GM21390 (cell line): ENCODE measurements around the gene TM4SF20.
"Not testable (repeated sequence)": the region's sequence is repeated elsewhere in the genome, so short reads cannot be mapped to it uniquely, and the experiment has no call there.

Experiments
- ATAC-seq: cut with Tn5 transposase; IDR thresholded peaks from one replicate; pipeline ENCODE4 v1.9.1; 2021; ENCODE audit not compliant: unreplicated experiment

The TM4SF20 gene

DNA sequence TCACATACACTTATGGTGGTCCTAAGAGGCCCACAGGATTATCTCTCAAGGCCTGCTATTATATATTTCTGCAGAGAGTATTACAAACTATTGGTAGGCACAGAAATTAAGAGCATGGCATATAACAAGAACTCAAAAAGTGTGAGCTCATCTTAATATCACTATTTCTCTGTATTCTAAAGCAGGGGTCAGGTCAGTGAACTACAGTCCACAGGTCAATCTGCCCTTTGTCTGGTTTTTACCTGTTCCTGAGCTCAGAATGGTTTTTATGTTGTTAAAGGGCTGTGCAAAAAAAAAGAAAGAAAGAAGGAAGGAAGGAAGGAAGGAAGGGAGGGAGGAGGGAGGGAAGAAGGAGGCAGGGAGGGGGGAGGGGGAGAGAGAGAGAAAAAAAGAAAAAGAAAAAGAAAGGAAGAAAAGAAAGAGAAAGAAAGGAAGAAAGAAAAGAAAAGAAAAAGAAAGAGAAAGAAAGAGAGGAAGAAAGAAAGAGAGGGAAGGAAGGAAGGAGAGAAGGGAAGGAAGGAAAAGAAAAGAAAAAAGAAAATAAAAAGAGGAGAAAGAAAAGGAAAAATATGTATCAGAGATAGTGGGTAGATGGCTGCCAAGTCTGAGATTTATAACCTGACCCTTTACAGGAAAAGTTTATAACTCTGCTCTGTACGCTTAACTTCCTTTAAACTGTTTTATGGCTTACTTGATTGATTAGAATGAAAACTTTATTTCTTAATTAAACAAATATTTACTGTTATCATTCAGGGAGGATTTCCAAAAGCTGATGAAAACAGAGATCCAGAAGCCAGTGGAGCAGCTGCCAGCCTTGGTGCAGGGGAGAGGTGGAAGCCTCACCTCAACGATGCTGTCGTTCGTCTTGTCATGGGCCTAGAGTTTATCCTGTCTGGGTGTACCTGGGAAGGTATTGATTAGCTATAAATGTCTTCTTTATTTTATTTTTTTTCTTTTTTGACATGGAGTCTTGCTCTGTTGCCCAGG lies 19.9 kb upstream of the TM4SF20 start:
- no peak for ATAC-seq

DNA sequence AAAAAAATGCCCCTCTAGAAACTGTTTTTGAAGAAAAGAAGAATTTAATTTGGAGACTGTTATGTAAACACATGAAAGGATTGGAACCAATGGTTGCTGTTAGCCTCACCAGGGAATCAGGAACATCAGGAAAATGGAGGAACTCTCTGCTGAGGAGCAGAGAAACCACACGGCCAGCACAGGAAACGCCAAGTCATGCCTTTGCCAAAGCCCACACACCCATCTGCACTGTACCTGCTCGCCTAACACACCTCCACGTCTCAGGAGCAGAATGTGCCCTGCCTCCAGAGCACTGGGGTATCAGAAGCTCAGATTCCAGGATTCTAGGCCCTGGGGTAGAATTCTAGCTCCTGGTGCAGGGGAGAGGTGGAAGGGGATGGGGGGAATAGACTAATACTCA lies 18.5 kb upstream of the TM4SF20 start:
- ATAC-seq, result no peak

DNA sequence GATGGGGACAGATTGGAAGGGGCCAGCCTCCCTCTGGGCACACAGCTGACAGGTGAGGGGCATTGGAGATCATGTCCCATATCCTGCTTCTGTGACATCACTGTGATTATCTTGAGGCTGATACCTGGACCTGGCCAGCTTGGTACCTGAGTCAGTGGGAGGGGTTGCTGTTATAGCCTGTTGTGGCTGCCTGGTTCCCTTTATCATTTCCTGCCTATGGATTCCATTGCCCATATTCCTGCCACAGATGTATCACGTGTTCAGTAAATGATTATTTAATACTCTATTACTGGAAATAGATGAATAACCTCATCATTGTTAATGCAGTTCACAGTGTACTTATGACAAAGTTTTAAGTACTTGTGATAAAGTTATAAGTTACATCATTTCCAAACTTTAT lies 16.4 kb upstream of the TM4SF20 start:
- no peak for ATAC-seq

DNA sequence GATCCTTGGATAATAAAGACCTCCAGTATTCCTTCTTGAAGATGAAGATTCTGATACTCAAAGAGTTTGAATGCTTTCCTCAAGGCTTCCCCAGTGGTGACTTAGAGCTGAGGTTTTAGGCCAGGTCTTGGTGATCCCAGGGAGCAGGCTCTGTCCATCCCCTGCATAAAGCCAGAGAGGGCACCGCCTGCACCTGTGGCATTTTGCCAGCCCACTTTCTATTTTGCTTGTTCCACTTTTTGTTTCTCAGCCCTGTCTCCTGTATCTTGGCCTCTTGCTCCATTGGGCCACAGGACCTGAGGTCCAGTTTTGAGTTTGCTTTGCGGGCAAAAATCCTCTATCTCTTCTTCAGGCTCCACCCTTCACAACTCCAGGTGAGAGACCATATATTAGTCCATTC lies 15.3 kb upstream of the TM4SF20 start:
- ATAC-seq, result no peak

DNA sequence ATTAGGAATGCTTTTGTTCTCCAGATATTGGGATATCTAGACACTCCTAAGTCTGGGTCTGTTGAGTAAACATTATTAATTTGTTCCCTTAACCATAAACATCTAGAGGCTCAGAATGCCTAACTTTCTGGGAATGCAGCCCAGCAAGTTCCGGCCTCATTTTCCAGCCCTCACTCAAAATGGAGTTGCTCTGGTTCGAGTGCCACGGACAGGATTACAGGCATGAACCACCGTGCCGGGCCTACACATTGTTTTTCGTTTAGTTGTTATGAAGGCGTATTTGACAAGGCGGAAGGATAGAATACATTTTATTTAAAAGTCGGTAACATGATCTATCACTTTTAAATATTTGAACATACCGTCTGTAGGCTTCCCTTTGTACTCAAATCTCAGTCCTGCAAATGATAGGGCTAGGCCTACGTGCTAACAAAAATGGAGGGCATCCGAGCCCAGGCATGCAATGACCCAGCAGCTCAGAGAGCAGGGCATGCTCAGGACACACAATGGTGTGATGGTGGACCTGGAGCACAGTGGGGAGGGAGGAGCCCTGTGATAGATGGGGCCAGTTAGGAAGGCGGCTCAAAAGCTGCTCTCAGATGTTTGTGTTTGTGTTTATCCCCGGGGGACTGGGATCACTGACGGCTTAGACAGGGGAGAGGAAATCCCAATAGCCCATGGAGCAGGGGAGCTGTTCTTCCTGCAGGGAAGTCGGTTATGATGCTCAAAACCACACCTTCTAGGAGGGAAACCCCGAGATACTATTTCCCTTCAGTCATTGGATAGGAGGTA lies 11.6 kb upstream of the TM4SF20 start:
- ATAC-seq, result no peak

DNA sequence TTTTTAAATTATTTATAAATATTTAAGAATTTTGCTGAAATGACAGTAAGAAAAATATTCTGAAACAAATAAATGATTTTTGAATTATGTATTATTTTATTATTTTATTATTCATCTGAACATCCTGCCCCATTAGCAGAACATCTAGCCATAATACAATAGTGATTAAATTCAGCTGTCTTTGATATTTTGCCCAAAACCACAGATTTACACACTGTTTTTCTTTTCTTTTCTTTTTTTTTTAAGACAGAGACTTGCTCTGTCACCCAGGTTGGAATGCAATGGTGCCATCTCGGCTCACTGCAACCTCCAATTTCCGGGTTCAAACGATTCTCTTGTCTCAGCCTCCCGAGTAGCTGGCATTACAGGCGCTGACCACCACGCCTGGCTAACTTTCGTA lies 10.6 kb upstream of the TM4SF20 start:
- no peak for ATAC-seq

DNA sequence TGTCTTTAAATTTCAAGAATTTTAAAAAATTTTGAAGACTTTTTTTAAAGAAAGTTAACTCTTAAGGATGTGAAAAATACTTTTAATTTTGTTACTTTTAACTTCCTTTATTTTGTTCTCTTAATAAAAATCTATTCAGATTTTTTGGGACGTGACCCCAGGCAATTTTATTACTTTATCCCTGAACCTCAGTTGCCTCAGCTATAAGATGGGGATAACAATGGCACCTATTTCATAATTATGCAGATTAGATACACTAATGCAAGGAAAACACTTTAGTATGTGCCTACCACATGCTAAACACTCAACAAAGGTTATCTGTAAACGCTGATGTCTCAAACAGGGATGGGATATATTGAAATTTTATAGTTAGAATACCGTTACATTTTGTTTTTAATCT lies 10.1 kb upstream of the TM4SF20 start:
- ATAC-seq, result no peak

DNA sequence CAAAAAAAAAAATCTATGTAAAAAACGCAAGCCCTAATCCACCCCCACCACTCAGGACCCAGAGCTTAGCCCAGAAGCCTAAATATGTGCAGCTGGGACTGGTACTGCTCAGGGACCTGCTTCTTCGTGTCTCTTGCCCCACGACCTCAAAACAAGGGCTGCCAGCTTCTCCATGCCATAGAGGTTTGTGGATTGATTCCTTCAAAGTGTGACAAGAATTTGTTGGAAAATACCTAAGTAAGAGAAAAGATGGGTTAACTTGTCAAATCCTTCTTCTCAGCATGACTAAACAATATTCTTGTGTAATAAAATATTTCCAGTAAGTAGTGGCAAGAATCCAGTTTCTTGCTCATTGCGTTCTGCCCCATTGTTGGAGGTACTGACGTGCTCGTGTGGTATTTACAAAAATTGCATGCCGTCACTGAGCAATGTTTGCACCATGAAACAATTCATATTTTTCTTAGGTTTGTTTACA lies 9.5 kb upstream of the TM4SF20 start:
- ATAC-seq, result no peak

DNA sequence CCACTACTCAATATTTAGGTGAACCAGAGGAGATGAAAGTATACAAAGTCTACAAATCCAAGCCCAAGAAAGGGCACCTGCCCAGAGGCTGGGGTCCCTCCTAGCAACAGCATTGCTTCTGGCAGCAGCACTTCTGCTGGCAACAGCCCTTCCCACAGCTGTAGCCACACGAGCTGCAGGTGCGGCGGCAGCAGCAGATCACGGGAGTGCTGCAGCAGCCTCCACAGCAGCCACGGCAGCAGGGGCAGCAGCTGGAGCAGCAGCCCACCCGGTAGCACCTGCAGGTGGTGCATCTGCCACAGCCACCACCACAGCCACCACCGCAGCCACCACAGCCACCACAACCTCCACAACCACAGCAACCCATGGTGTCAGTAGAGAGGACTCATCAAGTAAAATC lies 8.5 kb upstream of the TM4SF20 start, which contains the start of gene SCYGR1:
TSS of gene SCYGR1 (minus strand) at position 367 of the 400 bp plus-strand sequence. CDS start at position 367, 0 bp downstream.
- not testable (repeated sequence) for ATAC-seq

DNA sequence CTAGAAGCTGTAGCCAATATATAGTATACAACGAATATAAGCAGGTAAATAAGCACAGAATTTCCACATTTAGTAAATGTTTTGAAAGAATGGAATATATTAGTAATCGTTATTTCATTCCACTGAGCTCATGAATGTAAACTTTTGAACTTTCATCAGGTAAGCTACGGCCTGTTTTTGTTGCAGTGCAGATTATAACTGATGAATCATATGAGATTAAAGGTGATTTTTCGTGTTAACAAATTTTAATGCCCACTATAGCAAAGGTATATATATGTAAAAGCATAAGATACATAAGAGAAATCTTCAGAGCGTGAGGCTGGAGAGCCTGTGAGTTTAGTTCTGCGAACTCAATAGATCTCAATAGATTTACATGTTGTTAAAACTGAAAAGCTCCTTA lies 7.5 kb upstream of the TM4SF20 start:
- no peak for ATAC-seq

DNA sequence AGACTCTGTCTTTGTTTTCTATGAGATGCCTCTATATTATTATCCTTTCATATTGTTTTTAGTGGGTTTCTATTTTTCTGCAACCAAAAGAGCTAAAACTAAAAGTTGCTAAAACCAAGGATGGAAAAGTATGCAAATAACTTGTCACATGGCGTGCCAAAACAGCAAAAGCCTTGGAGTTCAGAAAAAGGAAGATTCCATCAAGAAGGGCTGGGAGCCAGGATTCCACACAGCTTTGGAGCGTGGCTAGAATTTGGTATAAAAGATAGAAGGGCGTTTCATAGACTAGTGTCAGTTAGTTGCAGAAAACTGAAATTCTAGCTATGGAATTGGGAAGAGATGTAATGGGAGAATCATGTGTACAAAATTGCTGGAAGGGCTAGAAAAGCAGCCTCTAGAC lies 4.6 kb upstream of the TM4SF20 start:
- no peak for ATAC-seq

DNA sequence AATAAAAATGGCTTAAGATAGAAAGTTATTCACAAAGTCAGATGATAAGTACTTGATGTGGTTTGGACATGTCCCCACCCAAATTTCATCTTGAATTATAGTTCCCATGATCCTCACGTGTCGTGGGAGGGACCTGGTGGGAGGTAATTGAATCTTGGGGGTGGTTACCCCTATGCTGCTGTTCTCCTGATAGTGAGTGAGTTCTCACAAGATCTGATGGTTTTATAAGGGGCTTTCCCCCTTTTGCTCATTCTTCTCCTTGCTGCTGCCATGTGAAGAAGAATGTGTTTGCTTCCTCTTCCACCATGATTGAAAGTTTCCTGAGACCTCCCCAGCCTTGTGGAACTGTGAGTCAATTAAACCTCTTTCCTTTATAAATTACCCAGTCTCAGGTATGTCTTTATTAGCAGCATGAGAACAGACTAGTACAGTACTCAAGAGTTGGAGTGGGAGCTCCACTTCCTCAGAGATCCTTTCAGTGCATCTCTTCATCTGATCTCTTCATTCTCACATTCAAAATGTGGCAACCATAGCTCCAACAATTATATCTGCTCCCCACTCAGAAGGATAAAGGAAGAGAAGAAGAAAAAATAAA lies 3.2 kb upstream of the TM4SF20 start:
- not testable (repeated sequence) for ATAC-seq

DNA sequence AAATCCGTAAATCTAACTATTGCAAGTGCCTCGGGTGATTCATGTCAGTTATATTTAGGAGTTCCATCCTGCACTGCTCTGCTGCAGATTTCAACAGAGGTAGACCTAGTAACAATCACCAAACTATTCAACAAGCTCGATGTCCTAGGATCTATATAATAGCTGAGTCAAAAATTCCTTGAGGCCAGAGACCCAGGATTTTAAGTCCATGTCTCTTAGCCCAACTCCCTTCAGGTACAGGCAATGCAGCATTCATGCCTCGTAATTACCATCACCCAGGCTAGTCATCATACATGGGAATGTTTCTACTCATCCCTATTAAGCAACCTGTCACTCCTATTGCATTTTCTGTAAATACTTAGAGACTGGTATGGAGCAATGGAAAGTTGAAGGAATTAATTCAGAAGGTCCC lies 729 bp downstream of the TM4SF20 start:
- no peak for ATAC-seq

DNA sequence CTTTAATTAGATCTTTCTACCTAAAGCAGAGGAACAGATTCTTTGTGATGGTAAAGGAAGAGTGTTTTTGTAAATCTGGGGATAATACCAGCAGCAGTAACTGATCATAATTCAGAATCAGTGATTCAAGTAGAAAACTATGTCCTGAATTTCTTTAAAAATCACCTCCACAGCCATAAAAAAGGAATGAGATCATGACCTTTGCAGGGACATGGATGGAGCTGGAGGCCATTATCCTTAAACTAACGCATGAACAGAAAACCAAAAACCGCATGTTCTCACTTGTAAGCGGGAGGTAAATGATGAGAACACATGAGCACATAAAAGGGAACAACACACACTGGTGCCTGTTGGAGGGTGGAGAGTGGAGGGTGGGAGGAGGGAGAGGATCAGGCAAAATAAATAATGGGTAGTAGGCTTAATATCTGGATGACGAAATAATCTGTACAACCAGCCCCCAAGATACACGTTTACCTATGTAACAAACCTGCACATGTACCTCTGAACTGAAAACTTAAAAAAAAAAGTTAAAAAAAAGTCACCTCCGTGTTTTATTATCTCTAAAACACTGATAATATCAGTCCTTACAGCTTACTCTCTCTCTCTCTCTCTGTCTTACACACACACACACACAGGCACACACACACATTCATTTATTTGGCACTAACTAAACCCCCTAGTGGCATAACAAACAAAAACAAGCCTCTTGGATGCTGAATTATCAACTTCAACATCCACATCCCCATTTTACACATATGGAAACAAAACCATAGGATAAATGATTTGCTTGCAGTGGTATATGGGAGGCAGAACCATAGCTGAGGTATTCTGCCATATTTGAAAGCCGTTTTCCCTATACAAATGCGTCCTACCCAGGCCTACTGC lies 1.4 kb downstream of the TM4SF20 start:
- no peak for ATAC-seq

DNA sequence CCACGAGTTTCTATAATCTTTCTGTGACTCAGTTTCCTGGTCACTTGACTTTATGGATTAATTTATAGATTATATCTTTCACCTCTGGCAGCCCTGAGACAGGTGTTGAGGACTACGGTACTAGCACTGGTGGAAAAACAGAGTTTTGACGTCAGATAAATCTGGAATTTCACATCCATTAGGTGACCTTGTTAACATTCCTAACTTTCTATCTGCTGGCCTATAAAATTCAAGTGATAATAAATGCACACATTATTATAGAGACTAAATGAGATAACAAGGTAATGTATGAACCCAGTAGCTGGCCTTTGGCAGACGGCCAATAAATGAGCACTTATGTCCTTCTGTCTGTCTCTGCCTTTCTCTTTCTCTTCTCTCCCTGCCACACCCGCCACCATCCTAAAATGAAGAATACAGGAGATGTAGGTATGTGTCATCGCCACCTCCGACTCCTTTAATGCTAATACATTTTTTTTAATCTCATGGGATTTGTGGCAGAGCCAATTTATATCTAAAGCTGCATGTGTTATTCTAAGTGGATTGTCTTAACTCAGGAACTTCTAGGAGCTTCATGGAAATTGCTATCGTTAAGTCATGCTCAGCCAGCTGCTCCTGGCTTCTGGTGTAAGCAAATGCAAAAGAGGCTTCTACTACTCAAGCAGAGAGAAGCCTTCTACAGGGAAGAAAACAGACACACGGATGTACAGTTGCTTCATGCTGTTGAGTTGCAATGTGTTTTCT lies 2.3 kb downstream of the TM4SF20 start:
- no peak for ATAC-seq

DNA sequence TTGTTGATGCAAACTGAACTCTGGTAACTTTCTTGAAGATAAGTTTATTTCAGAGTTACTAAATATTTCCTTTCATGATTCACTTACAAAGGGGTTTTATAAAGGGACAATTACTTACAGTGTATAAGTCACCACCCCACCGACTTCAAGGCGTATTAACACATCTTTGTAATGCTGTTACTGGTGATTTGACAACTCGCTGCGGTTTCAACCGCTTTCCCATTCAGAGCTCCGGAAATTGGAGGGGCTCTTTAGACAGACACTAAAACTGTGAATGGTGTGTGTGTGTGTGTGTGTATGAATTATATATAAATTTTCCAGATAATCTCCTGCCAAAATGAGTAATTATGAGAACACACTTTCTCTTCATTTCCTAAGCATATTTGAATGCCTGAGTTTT lies 4.9 kb downstream of the TM4SF20 start:
- no peak for ATAC-seq

DNA sequence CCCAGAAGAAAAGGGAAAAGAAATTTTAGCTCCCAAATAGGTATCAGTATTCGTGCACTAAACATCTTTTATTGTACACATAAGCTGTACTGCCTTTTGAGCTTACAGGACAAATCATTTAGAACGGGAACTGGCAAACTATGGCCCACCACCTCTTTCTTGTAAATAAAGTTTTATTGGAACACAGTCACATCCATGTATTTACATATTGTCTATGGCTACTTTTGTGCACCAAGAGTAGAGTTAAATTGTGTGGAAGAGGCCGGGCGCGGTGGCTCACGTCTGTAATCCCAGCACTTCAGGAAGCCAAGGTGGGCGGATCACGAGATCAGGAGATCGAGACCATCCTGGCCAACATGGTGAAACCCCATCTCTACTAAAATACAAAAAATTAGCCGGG lies 5.7 kb downstream of the TM4SF20 start:
- ATAC-seq, result no peak

DNA sequence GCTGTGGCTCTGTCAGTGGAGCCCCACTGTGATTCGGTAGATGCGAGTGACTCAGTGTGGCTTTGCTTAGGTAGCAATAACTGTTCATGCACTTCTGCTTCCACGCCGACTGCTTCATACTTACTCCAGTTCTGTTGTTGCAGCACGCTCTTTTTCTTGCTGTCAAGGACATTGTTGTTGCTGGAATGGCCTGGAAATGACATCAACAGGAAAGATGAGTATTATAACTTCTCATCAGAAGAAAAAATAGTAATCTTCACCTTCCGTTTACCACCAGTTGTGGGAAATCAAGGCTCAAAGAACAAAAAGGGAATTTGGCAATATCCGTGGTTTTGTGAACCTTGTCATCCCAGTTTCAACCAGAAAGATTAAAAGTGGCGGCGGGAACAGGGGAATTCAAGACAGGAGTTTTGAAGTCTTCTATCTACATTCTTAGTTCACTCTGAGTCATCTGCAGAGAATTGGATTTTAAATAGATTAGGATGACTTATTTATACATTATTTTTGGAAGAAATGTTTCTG lies 8.3 kb downstream of the TM4SF20 start:
- ATAC-seq, result no peak

DNA sequence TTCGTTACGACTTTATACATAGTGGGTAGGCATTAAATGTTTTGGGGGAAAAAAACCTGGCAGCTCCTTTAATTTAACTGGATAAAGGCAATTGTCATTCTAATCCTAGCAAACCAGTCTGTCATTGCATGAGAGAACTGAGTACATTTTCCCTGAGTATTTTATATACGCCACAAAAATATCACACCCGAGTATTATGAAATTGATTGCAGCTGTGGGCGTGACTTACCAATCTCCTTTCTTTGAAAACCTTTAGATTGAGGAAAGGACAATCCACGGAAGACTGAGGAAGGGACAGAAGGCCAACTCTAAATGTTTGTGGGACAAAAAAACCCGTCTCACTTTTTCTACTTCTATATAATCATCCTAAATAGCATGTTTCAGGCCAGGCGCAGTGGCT lies 9.0 kb downstream of the TM4SF20 start:
- no peak for ATAC-seq
